K562 (cell line): ENCODE data around the gene TBC1D16.

Experiments
- POLR2AphosphoS5 ChIP-seq: IDR thresholded peaks from 2 replicates; pipeline ENCODE4 v1.6.1; 2011; ENCODE audit warnings: mild to moderate bottlenecking, low read depth, low read length, moderate library complexity; ENCODE audit not compliant: control insufficient read depth, insufficient read depth
- ZNF586 ChIP-seq: fragments of 450-650 bp; formaldehyde crosslinking; conservative IDR thresholded peaks from 2 replicates; pipeline ENCODE4 v1.4.0; 2020; ENCODE audit warnings: mild to moderate bottlenecking, moderate library complexity

DNA sequence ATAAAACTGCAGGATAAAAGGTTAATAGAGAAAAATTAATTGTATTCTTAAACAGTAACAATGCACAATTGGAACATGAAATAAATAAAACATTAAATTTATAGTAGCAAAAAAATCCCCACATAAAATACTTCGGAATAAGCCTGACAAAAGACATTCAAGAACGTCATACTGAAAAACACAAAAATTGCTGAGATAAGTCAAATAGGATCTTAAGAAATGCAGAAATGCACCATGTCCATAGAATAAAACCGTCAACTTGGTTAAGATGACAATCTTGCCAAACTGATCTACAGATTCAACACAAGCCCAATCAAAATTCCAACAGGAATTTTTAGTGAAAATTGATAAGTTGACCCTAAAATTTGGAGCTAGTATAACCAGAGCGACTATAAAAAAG is 76.6 kb downstream of the TBC1D16 start:
- no peak for TF ChIP-seq ZNF586 (CRISPR knock-in tag)
- no peak for TF ChIP-seq POLR2AphosphoS5
